GM18511 (cell line): ENCODE measurements around the gene CRBN.

Experiments
- ATAC-seq: cut with Tn5 transposase; IDR thresholded peaks from one replicate; pipeline ENCODE4 v1.9.1; 2021; ENCODE audit warnings: mild to moderate bottlenecking, moderate library complexity; ENCODE audit not compliant: unreplicated experiment

CRBN gene

DNA sequence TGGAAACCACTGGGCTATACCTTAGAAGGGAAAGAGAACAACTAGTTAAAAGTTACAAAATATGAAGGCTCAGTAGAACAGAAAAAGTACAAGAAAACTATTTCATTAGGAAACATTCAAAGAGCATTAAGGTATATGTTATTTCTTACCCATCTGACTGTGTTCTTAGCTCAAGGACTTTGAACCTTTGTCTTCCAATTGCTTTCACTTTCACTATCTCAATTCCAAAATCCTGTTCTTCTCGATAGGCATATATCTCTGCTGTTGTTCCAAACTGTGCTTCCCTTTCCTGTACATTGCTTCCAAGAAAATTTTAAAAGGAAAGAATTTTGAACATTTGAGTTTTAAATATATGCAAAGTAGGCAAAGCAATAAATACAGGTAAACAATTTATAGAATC, 6.9 kb downstream of the CRBN start:
- ATAC-seq, result peak; percentile 55

DNA sequence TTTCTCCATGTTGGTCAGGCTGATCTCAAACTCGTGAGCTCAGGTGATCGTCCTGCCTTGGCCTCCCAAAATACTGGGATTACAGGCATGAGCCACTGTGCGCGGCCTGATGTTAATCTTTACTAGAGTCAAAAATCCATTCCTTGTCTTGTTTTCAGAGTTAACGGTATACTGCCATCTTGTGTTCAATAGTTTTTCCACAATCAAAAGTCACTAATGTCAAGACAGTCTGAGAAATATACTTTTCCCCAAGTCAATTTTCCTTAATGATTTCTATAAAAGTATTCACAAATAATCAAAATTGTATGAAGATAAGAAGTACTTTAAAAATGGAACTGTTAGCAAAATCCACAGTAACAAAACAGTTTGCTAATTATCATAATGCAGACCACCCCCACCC, 8.5 kb downstream of the CRBN start:
- ATAC-seq, result peak; percentile 65

DNA sequence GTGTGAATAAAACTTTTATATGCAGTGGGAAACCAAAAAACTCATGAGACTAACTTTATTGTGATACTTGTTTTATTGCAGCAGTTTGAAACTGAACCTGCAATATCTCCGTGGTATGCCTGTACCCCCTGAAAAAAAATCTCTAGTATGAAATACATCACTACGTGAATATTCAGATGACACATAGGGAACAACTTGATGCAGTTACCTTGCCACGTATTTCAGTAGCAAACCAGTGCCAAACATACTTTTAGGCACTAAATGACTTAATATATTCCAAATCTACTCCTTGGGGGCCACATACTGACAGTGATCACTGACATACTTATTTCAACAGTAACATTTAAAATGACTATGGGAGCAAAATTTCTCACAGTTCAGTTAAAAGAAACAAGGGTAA, 13.8 kb downstream of the CRBN start:
- ATAC-seq, result no peak

DNA sequence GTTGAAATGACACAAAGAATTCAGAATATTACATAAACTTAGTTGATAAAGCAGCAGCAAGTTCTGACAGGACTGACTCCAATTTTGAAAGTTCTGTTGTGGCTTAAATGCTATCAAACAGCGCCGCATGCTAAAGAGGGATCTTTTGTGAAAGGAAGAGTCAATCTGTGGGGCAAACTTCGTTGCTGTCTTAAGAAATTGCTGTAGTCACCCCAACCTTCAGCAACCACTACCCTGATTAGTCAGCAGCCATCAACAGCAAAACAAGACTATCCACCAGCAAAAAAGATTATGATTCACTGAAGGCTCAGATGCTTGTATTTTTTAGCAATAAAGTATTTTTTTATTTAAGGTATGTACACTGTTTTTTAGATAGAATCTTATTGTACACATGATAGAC, 14.2 kb downstream of the CRBN start:
- ATAC-seq, result no peak

GRCh38 chr3:3160826-3161225, 18.7 kb downstream of the CRBN start:
- ATAC-seq, result no peak

- ATAC-seq, result no peak
Measured at GRCh38 chr3:3157484-3157883, 22.0 kb downstream of the CRBN start.

DNA sequence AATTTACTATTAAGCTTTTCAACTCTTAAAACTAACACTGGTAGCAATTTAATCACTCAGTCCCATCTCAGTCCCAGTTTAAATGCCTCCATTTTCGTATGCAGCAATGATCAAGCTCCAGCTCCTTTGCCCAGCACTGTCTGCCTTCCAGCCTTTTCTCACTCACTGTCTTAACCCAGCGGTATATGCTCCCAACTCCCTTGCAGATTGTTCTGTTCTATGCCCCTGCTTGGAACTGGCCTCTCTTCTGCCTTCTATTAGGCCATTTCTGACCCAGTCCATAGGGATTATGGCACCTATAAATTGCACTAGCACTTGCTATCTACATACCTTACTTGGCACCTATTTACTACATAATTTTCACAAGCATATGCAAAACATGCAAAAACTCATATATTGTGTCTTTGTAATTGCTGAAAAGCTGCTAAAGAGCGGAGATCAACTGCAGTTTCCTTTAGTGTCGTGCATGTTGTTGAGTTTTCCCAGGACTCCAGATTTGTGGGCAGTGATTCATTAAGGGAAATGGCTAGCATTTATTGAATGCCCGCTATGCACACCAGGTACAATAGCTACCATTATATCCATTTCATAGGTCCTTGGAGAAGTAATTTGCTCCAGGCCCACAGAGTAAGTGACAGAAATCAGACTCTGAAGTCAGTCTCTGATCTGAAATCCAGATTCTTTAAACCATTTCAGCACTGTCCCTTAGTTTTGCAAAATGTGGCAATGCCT, 24.4 kb downstream of the CRBN start:
- ATAC-seq, result no peak

- no peak for ATAC-seq
Measured at GRCh38 chr3:3151513-3151912, 28.0 kb downstream of the CRBN start.

DNA sequence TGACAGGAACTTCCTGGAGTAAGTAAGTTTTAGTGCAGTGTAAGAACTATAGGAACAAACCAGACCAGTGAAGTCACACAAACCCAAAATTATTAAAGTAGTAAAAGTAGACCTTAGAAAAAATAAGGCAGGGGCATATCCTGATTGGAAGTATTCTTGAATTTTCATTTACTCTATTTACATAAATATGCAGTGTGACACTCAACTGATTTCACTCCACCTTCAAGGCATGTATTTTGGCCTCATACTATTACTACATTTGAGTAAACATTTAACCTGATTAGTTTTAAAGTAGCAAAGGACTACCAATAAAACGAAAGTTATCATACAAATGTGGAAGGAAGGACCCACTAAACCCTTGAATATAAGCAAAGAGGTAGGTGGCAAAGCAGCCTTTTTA, 29.9 kb downstream of the CRBN start:
- no peak for ATAC-seq

DNA sequence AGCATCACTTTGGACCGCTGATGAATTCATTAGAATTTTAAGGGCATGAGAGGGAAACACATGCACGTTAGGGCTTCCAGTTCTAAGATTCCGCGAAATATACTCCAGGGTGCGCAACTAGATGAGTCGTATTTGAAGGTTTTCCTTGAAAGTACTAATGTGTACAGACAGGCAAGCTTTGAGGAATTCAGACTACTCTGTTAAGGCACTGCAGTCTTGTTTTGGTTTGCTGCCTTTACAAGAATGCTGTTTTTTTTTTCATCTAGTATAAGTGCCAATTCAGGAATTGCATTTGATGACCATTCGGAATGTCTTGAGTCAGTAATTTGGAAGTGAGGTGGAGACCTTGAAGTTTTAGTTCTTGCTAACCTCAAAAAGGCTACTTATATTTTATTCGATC, 33.7 kb downstream of the CRBN start:
- no peak for ATAC-seq

DNA sequence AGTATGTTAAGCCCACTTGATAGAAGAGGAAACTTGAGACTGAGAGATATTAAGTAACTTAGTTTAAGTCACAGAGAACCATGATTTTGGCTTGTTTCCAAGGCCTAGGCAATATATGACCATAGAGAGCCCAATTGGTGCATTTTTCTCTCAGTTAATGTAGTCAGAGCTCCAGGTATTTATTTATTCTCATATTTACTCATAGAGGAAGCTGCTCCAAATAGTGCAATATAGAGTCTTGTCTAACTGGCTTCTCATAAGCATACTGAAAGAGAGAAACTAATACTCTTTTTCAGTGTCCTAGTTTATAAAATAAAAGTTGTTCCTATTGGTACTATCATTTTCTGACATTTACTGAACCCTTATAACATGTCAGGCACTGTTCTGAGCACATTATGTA, 37.6 kb downstream of the CRBN start:
- ATAC-seq, result no peak

- no peak for ATAC-seq
Measured at GRCh38 chr3:3137526-3137925, 42.0 kb downstream of the CRBN start.

DNA sequence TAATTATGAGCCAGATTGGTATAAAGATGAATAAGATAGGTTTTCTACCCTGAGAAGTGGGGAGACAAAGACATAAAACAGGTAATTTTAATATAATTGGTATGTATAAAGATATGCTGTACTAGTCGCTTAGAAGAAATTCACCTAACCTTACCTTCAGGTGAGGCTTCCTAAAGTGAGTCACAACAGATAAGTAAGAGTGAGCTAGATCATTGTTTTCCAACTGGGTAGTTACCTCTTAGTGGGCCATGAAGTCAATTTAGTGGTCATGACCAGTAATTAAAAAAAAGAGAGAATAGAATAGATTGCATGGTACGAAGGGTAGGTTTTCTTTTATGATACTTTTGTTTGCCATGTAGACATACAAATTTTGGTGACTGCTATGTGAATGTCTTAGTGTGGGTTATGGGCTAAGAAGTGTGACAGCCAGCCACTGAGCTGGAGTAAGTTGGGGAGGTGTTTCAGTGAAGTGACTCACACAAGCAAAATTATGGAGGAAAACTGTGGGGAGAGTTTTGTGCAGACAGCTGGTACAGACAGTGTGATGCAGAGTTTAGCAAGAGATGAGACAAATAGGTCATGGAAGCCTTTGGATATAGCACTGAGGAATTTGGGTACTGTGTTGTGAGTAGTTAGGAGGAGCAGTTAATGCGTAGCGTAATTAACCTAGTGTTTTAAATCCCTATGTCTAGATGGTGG, 44.6 kb downstream of the CRBN start:
- ATAC-seq, result no peak

DNA sequence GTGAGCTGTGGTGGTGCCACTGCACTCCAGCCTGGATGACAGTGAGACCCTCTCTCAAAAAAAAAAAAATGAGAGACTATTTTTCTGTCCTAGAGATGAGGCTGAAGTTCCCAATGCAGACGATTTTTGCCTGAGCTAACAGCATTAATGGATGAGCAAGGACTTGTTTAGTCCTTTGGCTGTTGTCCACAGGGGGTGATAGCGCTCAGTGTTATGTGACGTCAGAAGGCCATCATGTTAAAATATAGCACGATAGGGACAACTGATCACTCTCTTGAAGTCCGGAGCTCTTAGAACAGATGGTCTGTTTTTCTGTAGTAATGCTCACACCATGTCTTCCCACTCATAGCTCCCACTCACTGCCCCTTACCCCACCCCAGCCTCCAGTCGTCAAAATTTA, 46.0 kb downstream of the CRBN start:
- ATAC-seq, result no peak

- ATAC-seq, result no peak
Measured at GRCh38 chr3:3129579-3129978, 49.9 kb downstream of the CRBN start.

- no peak for ATAC-seq
Measured at GRCh38 chr3:3127432-3128010, 52.0 kb downstream of the CRBN start.

DNA sequence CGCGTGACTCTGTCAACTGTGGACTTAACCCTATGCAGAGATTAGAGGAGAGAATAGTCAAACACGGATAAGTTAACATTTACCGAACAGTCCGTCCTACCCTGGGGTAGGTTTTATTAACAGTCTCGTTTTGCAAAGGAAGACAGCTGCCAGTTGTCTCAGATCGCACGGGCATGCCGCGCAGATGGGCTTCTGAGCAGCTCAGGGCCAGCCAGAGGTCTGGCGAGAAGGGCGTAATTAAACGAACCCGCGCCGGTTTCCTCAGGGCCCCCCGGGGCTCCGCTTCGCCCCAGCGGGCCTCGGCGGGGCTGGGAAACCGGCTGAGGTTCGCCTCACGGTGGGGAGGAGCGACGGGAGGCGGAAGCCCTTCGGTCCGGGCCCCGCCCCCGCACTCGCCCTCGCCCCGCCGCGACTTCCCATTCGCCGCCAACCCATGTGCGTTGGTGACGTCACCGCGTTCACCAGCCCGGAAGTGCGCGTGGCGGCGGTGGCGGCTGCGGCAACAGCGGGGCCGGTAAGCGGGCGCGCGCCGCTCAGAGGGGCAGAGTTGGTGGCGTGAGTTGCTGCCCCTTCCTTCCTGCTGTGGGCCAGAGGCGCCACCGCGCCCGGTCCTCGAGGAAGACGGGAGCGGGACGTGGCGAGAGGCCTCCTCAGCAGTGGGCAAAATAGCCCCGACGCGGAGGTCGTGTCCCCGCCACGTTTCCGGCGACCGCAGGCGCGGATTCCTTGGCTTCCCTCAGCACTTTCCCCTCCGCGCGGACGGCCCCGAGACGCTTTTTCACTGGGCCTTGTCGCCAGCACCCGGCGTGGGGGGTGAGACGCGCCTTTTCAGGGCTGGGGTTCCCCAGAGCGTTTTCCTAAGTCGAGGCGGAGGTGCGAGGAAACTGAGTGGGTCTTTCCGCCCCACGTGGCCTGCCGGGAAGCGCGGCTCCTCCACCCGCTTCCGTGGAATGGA, 52.7 kb downstream of the CRBN start, which contains the start of gene TRNT1:
Gene TRNT1, plus strand, starts transcription at position 464 of the 955 bp plus-strand sequence. CDS start 2,101 bp downstream, outside the sequence.
- peak; percentile 94 for ATAC-seq

DNA sequence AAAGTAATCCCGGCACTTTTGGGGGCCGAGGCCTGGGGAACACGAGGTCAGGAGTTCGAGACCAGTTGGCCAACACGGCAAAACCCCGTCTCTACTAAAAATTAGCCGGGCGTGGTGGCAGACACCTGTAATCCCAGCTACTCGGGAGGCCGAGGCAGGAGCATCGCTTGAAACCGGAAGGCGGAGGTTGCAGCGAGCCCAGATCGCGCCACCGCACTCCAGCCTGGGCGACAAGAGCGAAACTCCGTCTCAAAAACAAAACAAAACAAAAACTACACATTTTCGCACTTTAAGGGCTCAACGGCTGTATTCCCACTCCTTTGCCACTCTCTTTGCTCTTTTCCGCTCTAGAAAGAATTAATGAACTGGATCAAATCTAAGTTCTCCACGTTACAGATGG, 53.5 kb downstream of the CRBN start:
- no peak for ATAC-seq

DNA sequence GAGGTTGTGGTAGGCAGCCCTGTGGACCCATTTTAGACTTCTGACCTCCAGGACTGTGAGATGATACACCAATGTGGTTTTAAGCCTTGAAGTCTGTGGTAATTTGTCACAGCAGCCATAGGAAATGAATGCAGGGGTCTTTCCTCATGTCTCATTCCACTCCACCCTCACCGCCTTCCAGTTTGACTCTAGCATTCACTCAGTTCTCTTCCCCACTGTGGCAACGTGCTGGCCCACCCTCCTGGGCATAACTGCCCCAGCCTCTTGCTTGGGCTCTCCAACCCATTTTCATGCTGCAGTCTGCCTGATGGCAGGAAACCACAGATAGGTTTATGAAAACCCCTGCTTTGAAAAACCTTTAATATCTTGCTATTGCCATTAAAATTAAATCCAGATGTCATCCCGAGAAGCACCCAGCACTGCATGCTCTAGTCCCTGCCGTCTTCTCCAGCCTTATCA, 60.1 kb downstream of the CRBN start:
- ATAC-seq, result no peak

DNA sequence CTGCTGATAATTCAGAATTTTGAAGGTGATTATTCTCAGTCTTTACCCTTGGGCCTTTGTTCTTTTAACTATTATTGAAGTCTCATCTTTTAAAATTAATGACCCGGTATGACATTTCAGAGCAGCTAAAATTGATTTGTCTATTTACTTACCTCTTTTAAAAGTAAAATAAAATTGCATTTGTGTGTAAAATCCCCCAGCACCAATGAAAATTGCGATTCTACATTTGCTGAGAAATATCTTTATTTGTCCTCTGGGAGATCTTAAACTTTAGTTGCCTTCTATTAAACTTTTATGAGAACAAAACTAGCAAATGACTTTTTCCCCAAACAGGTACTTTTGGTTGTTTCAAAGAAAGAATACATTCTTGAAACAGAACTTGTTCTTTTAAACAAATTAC, 61.8 kb downstream of the CRBN start:
- ATAC-seq, result no peak
